ENCODE data around the gene PTPN20.

The PTPN20 gene

GRCh38 chr10:47047577-47048525 is 136.6 kb downstream of the PTPN20 start:
- DNase-seq (ENCODE audit: low read depth in 2 of 2): peak; percentile 69 to 81

DNA sequence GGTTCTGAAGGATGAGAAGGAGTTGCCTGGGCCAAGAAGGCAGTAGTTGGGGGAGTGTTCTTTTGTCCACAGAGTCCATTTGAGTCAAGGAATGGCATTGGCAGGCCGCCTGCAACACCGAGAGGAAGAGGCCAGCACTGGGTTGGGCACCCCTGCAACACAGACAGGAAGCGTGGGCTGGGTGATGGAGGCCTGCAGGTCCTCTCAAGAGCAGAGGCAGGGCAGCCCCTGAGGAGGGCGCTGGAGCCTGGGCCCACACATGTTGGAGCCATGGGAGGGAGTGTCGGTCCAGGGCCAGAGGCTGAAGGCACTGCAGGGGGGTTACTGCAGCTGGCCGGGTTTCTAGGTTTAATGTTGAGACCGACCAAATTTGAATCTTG is 137.3 kb downstream of the PTPN20 start:
- DNase-seq (ENCODE audit: low read depth in 2 of 2): no peak

DNA sequence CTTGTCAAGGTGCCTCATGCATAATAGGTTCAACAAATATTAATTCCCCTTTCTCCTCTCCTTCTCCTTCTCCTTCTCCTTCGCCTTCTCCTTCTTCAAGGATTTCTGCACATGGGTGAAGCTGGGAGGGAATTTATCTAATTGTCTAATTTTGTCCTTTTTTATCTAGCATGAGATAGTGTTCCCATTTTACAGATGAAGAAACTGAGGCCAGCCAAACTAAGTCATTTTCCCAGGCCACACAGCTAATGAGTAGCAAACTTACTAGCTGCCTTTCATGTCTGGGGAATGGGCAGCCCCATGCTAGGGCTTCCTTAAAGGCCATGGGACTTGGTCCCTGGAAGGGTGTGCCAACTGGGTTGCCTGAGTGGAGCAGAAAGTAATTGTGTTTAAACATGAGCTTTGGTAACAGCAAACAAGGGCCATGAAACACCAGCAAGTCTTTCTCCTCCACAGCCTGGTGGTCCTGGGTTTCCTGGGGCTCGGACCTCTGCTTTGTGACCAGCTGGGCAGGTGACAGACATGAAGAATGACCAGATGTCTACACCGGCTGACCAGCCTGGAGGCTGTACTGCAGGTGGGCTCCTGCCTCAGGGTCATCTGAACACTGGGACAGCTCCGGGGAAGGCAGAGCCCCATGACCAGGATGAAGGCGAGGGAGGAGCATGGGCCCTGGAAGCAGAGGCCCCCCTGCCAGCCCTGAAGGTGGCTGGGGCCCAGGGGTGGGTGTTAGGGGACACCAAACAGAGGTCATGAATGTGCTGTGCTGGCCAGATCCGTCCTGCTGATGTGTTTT is 138.0 kb downstream of the PTPN20 start:
- DNase-seq (ENCODE audit: low read depth in 2 of 2): no peak

- no peak for DNase-seq (ENCODE audit: low read depth in 2 of 2)
Measured at GRCh38 chr10:47049906-47050305, 138.7 kb downstream of the PTPN20 start.

- DNase-seq (ENCODE audit: low read depth in 2 of 2): no peak
Measured at GRCh38 chr10:47050618-47051455, 139.6 kb downstream of the PTPN20 start.

DNA sequence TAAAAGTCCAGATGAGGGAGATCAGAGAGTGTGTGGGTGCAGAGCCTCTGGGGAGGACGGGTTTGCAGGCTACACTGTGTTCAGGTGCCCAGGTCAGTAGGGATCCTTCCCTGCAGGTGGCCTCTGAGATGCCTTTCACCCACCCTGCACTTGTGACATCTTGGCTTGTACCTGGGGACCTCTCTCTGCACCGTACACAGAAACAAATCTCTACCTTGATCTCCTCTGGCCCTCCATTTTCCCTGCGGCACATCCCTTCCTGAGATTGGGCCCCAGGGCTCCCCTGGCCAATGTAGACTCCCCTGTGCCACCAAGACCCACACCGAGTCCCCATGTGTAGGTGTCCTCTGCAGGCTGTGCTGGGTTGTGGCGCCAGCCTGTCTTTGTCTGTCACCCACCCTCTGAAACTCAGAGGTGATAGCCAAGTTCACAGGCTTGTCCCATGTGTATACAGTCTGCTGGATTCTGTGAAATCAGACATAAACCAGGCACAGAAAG is 140.6 kb downstream of the PTPN20 start:
- no peak for DNase-seq (ENCODE audit: low read depth in 2 of 2)

Measured in activated CD4-positive, alpha-beta T cell treated with anti-CD3 and anti-CD28 coated beads for 24 hours (primary cell).